ENCODE results near the gene ANKRD7. TPM values are rescaled to one million over a fixed set of nuclear protein-coding genes. Genes with fewer than 3 reads are reported as not detected.
A peak's percentile ranks its signal among the peaks of the same experiment; 100 is the strongest.

The ANKRD7 gene
- total RNA-seq, 2 donors from 2014 or later, result 2.6 TPM; not detected in 1

GRCh38 chr7:118243695-118244094, 19.2 kb downstream of the ANKRD7 start:
- WGBS, 2 donors, result 52 to 63% methylated on average over 1 of the region's 1 CpG
- TF ChIP-seq CTCF (IDR thresholded peaks at IDR 0.05) (no peak), POLR2A (IDR thresholded peaks at IDR 0.05) (no peak)
- DNase-seq (no peak), ATAC-seq (no peak)
- intact Hi-C loops (cut with DNase I), result no loop called here
- Histone ChIP-seq H3K36me3 (replicated peaks in 1 of 2; ENCODE audit: insufficient read depth in 1 of 2, low read depth in 2 of 2) (no peaks in the 10 kb centered on the region), H3K9me3 (no peaks in the 10 kb centered on the region), H3K27ac (no peak overlapping the region), H3K4me1 (no peaks in the 10 kb centered on the region), H3K4me3 (no peak overlapping the region), H3K27me3 (no peaks in the 10 kb centered on the region)

- no peak for ATAC-seq
- intact Hi-C loops (cut with DNase I), result no loop called here
- WGBS, 2 donors, result 26 to 46% methylated on average over 2 of the region's 2 CpGs
Measured at GRCh38 chr7:118245267-118246040, 20.9 kb downstream of the ANKRD7 start.

DNA sequence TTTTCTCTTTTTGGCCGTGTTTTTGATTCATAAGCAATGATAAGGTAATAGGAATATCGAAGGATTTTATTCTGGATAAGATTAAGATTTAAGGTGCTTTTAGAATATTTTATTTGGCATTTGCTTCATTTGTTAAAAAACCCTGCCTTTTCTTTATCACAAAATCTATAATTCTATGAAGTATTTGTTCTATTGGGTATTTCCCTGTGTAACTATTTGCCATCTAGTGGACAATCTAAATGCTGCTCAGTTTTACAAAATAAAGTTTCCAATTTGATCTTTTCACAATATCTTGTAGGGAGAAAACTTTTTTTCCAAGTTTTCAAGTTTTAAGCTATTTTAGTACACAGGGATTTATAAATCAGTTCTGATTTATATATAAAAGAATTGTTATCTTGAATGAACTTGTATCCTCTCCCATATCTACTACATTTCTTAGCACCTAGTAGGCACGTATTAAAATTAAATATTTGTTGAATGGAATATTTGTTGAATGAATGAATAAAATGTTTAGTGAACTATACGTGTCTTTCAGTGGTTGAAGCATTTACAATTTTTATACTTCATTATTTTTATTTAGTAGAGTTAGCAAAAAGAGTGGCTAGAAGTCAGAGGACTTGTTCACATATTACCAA, 26.5 kb downstream of the ANKRD7 start:
- 53% methylated on average over 4 of the region's 4 CpGs for WGBS, 2 donors

More at GRCh38 chr7:118245267-118246040, 20.9 kb downstream of the ANKRD7 start:
- no peaks in the 10 kb centered on the region for H3K9me3 ChIP-seq
- H3K27ac ChIP-seq, result no peak overlapping the region
- no peaks in the 10 kb centered on the region for H3K36me3 ChIP-seq (replicated peaks in 1 of 2; ENCODE audit: insufficient read depth in 1 of 2, low read depth in 2 of 2)
- no peak overlapping the region for H3K4me3 ChIP-seq
- no peak for DNase-seq
- H3K4me1 ChIP-seq, result no peaks in the 10 kb centered on the region
- H3K27me3 ChIP-seq, result no peaks in the 10 kb centered on the region
- no peak for TF ChIP-seq CTCF (IDR thresholded peaks at IDR 0.05)
- TF ChIP-seq POLR2A (IDR thresholded peaks at IDR 0.05), result no peak

GRCh38 chr7:118252087-118252486, 27.6 kb downstream of the ANKRD7 start:
- no peaks in the 10 kb centered on the region for H3K36me3 ChIP-seq (replicated peaks in 1 of 2; ENCODE audit: insufficient read depth in 1 of 2, low read depth in 2 of 2)
- TF ChIP-seq POLR2A (IDR thresholded peaks at IDR 0.05), result no peak
- DNase-seq (no peak), ATAC-seq (no peak)
- intact Hi-C loops (cut with DNase I), result no loop called here
- H3K27me3 ChIP-seq, result no peaks in the 10 kb centered on the region
- 95 to 96% methylated on average over 1 of the region's 1 CpG for WGBS, 2 donors
- H3K9me3 ChIP-seq, result no peaks in the 10 kb centered on the region
- no peaks in the 10 kb centered on the region for H3K4me1 ChIP-seq
- H3K27ac ChIP-seq, result no peak overlapping the region
- H3K4me3 ChIP-seq, result no peak overlapping the region

More for the DNA sequence above, 26.5 kb downstream of the ANKRD7 start:
- H3K27me3 ChIP-seq, result no peaks in the 10 kb centered on the region
- no peak for DNase-seq
- intact Hi-C loops (cut with DNase I), result no loop called here
- no peak overlapping the region for H3K27ac ChIP-seq
- TF ChIP-seq CTCF (IDR thresholded peaks at IDR 0.05), result peak in 6 of 7 experiments; percentile 13 to 38 (median 21)
- no peak for TF ChIP-seq POLR2A (IDR thresholded peaks at IDR 0.05)
- H3K4me1 ChIP-seq, result no peaks in the 10 kb centered on the region
- no peak overlapping the region for H3K4me3 ChIP-seq
- ATAC-seq, result no peak
- H3K36me3 ChIP-seq (replicated peaks in 1 of 2; ENCODE audit: insufficient read depth in 1 of 2, low read depth in 2 of 2), result no peaks in the 10 kb centered on the region
- no peaks in the 10 kb centered on the region for H3K9me3 ChIP-seq

- intact Hi-C loops (cut with DNase I), result no loop called here
- no peak for ATAC-seq
- H3K4me3 ChIP-seq, result no peak overlapping the region
- H3K4me1 ChIP-seq, result no peaks in the 10 kb centered on the region
- no peaks in the 10 kb centered on the region for H3K36me3 ChIP-seq (replicated peaks in 1 of 2; ENCODE audit: insufficient read depth in 1 of 2, low read depth in 2 of 2)
- TF ChIP-seq CTCF (IDR thresholded peaks at IDR 0.05) (peak in 3 of 7 experiments; percentile 5 to 10 (median 5)), POLR2A (IDR thresholded peaks at IDR 0.05) (no peak)
- H3K27ac ChIP-seq, result no peak overlapping the region
- no peak for DNase-seq
- 89 to 91% methylated on average over 2 of the region's 2 CpGs for WGBS, 2 donors
- no peaks in the 10 kb centered on the region for H3K9me3 ChIP-seq
- no peaks in the 10 kb centered on the region for H3K27me3 ChIP-seq
Measured at GRCh38 chr7:118259115-118259514, 34.6 kb downstream of the ANKRD7 start.
